Caco-2 (cell line): ENCODE results near the gene ATG4D. TPM values are rescaled to one million over a fixed set of nuclear protein-coding genes. Genes with fewer than 3 reads are reported as not detected.

Source experiments
- BruUV-seq: library from RNA; stranded (reverse); fragments of 400-500 nt; replicated peaks from 2 replicates; lab custom pipeline; 2021; lab: Mats Ljungman, UMichigan
- CTCF ChIA-PET: fragments of 300-600 bp; sonication (Branson Sonifier 250); formaldehyde crosslinking; loops from one replicate; lab custom pipeline; 2022; ENCODE audit warnings: antibody characterized with exemption; lab: Charles Lee
- POLR2A ChIA-PET: fragments of 300-600 bp; sonication (Branson Sonifier 250); formaldehyde crosslinking; loops from one replicate; lab custom pipeline; 2022; ENCODE audit warnings: antibody characterized with exemption; lab: Charles Lee
- DNase-seq, 2 experiments: peaks; one replicate each; pipeline versions ENCODE4 v3.0.0 to v3.0.0-alpha.2; 2020 to 2022
- H3K27me3 ChIP-seq: replicated peaks from 2 replicates; pipeline ENCODE4 v1.6.0; 2011; ENCODE audit warnings: low read length; ENCODE audit not compliant: control insufficient read depth, insufficient read depth
- H3K36me3 ChIP-seq: 2 replicates; pipeline ENCODE4 v1.5.1; 2011; ENCODE audit warnings: low read length; ENCODE audit not compliant: control insufficient read depth, insufficient read depth
- H3K4me1 ChIP-seq: fragments of 250-450 bp; sonication (Bioruptor Pico); 2 replicates; pipeline ENCODE4 v1.5.1; 2020; ENCODE audit warnings: mild to moderate bottlenecking
- H3K4me3 ChIP-seq: 2 replicates; pipeline ENCODE4 v1.5.1; 2011; ENCODE audit warnings: low read depth, mild to moderate bottlenecking, control low read depth, low read length
- H3K9me3 ChIP-seq: fragments of 250-450 bp; sonication (Bioruptor Pico); 2 replicates; pipeline ENCODE4 v1.5.1; 2020; ENCODE audit warnings: mild to moderate bottlenecking, moderate library complexity
- H3K27ac Mint-ChIP-seq: one replicate; pipeline ENCODE4 v1.8.0; 2022; ENCODE audit warnings: mixed read lengths; ENCODE audit not compliant: unreplicated experiment
- H3K27me3 Mint-ChIP-seq: one replicate; pipeline ENCODE4 v1.8.0; 2022; ENCODE audit warnings: mixed read lengths; ENCODE audit not compliant: insufficient read depth, unreplicated experiment
- H3K36me3 Mint-ChIP-seq: one replicate; pipeline ENCODE4 v1.8.0; 2022; ENCODE audit warnings: mild to moderate bottlenecking, mixed read lengths; ENCODE audit not compliant: insufficient read depth, unreplicated experiment
- H3K4me1 Mint-ChIP-seq: one replicate; pipeline ENCODE4 v1.8.0; 2022; ENCODE audit warnings: low read depth, mixed read lengths; ENCODE audit not compliant: unreplicated experiment
- H3K4me3 Mint-ChIP-seq: one replicate; pipeline ENCODE4 v1.8.0; 2022; ENCODE audit warnings: mild to moderate bottlenecking, moderate library complexity, mixed read lengths; ENCODE audit not compliant: unreplicated experiment
- H3K9me3 Mint-ChIP-seq: one replicate; pipeline ENCODE4 v1.8.0; 2022; ENCODE audit warnings: mixed read lengths; ENCODE audit not compliant: unreplicated experiment
- intact Hi-C: fragments of 100-400 bp; cut with micrococcal nuclease; formaldehyde crosslinking; loops from one replicate; pipeline ENCODE4 v1.10.0; 2022; ENCODE audit not compliant: unreplicated experiment
- total RNA-seq: library from RNA; stranded (reverse); gene quantifications from 2 replicates; pipeline ENCODE4 v1.2.3, GENCODE V29; 2022
- TF ChIP-seq, protein P1 (sequence below), 2 experiments: fragments of 200-600 bp in 1 of 2; IDR thresholded peaks; 1 replicate in 1 of 2; 2 replicates in 1 of 2; pipeline versions ENCODE4 v1.5.1 to v1.8.0; 2011 to 2022; ENCODE audit warnings: antibody characterized with exemption in 1 of 2, control low read depth in 1 of 2, inconsistent platforms in 1 of 2, low read depth in 1 of 2, low read length in 1 of 2, mild to moderate bottlenecking in 1 of 2, moderate library complexity in 1 of 2; ENCODE audit not compliant: insufficient read depth in 1 of 2, severe bottlenecking in 1 of 2, unreplicated experiment in 1 of 2

ATG4D gene
- total RNA-seq, 1 experiment from 2014 or later = 34.3 TPM

DNA sequence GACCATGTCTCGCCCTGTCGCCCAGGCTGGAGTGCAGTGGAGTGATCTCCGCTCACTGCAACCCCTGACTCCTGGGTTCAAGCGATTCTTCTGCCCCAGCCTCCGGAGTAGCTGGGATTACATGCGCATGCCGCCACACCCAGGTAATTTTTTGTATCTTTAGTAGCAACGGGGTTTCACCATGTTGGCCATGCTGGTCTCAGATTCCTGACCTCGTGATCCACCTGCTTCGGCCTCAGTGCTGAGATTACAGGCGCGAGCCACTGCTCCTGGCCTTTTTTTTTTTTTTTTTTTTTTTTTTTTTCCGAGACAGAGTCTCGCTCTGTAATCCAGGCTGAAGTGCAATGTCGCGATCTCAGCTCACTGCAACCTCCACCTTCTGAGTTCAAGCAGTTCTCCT lies 35.7 kb upstream of the ATG4D start:
- Mint-ChIP-seq H3K9me3 (no peaks in the 10 kb centered on the region), H3K4me1 (no peaks in the 10 kb centered on the region), H3K36me3 (peaks cover 7% of the 10 kb centered on the region), H3K27me3 (no peaks in the 10 kb centered on the region), H3K4me3 (no peak overlapping the region), H3K27ac (no peak overlapping the region)
- H3K27me3 ChIP-seq = no peaks in the 10 kb centered on the region
- TF ChIP-seq, protein P1, sequence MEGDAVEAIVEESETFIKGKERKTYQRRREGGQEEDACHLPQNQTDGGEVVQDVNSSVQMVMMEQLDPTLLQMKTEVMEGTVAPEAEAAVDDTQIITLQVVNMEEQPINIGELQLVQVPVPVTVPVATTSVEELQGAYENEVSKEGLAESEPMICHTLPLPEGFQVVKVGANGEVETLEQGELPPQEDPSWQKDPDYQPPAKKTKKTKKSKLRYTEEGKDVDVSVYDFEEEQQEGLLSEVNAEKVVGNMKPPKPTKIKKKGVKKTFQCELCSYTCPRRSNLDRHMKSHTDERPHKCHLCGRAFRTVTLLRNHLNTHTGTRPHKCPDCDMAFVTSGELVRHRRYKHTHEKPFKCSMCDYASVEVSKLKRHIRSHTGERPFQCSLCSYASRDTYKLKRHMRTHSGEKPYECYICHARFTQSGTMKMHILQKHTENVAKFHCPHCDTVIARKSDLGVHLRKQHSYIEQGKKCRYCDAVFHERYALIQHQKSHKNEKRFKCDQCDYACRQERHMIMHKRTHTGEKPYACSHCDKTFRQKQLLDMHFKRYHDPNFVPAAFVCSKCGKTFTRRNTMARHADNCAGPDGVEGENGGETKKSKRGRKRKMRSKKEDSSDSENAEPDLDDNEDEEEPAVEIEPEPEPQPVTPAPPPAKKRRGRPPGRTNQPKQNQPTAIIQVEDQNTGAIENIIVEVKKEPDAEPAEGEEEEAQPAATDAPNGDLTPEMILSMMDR (IDR thresholded peaks at IDR 0.05; ENCODE audit: insufficient read depth in 1 of 2, low read depth in 1 of 2, low read length in 1 of 2, severe bottlenecking in 1 of 2, unreplicated experiment in 1 of 2) = no peak
- no peaks in the 10 kb centered on the region for H3K36me3 ChIP-seq
- H3K4me1 ChIP-seq = peaks cover 7% of the 10 kb centered on the region; the same call in 1 of the 2 replicates
- H3K4me3 ChIP-seq = no peak overlapping the region
- CTCF ChIA-PET = interaction anchor here (0.5 to 1.1 kb wide), 2 partner anchors 15 to 191 kb away, joined by 3 read pairs; no protein-coding TSS in a partner anchor
- no peak for DNase-seq
- no peaks in the 10 kb centered on the region for H3K9me3 ChIP-seq
- BruUV-seq = no TSS peak
- intact Hi-C loops = no loop called here
- POLR2A ChIA-PET = no interaction called here

DNA sequence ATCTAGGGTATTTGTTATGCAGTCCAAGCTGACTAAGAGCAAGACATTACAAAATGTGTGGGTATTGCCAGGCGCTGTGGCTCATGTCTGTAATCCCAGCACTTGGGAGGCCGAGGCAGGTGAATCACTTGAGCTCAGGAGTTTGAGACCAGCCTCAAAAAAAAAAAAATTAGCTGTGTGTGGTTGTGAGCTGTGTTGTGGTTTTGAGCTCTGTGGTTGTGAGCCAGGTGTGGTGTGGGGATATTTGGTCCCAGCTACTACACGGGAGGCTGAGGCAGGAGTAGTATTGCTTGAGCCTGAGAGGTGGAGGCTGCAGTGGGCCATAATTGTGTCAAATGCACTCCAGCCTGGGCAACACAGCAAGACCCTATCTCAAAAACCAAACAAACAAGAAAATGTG lies 35.0 kb upstream of the ATG4D start:
- no peak overlapping the region for H3K4me3 ChIP-seq
- no TSS peak for BruUV-seq
- no peaks in the 10 kb centered on the region for H3K9me3 ChIP-seq
- DNase-seq = no peak
- H3K36me3 ChIP-seq = no peaks in the 10 kb centered on the region
- no peaks in the 10 kb centered on the region for H3K27me3 ChIP-seq
- H3K36me3 Mint-ChIP-seq = peaks cover 1% of the 10 kb centered on the region
- no peak overlapping the region for H3K27ac Mint-ChIP-seq
- TF ChIP-seq, protein P1 (IDR thresholded peaks at IDR 0.05; ENCODE audit: insufficient read depth in 1 of 2, low read depth in 1 of 2, low read length in 1 of 2, severe bottlenecking in 1 of 2, unreplicated experiment in 1 of 2) = no peak
- no peaks in the 10 kb centered on the region for H3K9me3 Mint-ChIP-seq
- H3K4me1 ChIP-seq = peaks cover 7% of the 10 kb centered on the region; the same call in 1 of the 2 replicates
- intact Hi-C loops = no loop called here
- ChIA-PET POLR2A (no interaction called here), CTCF (interaction anchor here (0.5 to 0.7 kb wide), 2 partner anchors 15 to 56 kb away, joined by 3 read pairs; no protein-coding TSS in a partner anchor)
- no peak overlapping the region for H3K4me3 Mint-ChIP-seq
- H3K27me3 Mint-ChIP-seq = no peaks in the 10 kb centered on the region
- no peaks in the 10 kb centered on the region for H3K4me1 Mint-ChIP-seq

DNA sequence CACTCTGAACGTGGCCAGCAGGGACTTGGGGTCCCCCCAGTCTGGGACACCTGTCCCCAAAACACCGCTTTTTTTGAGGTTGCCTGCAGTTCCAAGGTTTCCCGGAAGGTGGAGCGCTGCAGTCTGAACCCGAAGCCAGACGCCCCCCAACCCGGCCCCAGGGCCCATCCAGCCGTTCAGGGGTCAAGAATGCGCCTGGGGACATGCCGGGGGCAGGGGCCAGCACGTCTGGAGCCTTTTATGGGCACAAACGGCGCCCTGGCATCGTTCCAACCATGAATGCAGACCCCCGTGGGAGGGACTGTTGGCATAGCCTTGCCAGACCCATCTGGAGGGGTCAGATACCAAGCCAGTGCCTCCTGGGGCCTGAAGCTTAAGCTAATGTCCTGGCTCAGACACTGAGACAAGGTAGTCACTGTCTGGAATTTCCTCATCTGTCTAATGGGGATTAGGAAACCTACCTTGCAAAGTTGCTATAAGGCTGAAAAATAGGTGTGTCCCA lies 33.4 kb upstream of the ATG4D start:
- Mint-ChIP-seq H3K4me3 (no peak overlapping the region), H3K4me1 (no peaks in the 10 kb centered on the region), H3K36me3 (no peaks in the 10 kb centered on the region), H3K27ac (no peak overlapping the region), H3K9me3 (no peaks in the 10 kb centered on the region), H3K27me3 (no peaks in the 10 kb centered on the region)
- no peak overlapping the region for H3K4me3 ChIP-seq
- no peaks in the 10 kb centered on the region for H3K9me3 ChIP-seq
- TF ChIP-seq, protein P1 (IDR thresholded peaks at IDR 0.05; ENCODE audit: insufficient read depth in 1 of 2, low read depth in 1 of 2, low read length in 1 of 2, severe bottlenecking in 1 of 2, unreplicated experiment in 1 of 2) = peak; percentile 78
- BruUV-seq = no TSS peak
- H3K36me3 ChIP-seq = no peaks in the 10 kb centered on the region
- CTCF ChIA-PET = interaction anchor here (0.6 to 1.0 kb wide), 4 partner anchors 13 to 207 kb away, joined by 3 to 7 read pairs (median 4); no protein-coding TSS in a partner anchor
- POLR2A ChIA-PET = no interaction called here
- intact Hi-C loops = no loop called here
- peak in 1 of 2 experiments; percentile 62 for DNase-seq
- no peaks in the 10 kb centered on the region for H3K27me3 ChIP-seq
- peaks cover 7% of the 10 kb centered on the region; the same call in 1 of the 2 replicates for H3K4me1 ChIP-seq
